ENCODE measurements around the gene HARBI1.

GRCh38 chr11:46577058-46577457 is 40.0 kb downstream of the HARBI1 start:
- no peak for TF ChIP-seq POLR2AphosphoS5 (IDR thresholded peaks at IDR 0.05; ENCODE audit: low read depth, low read length)
- no peak for TF ChIP-seq POLR2A (IDR thresholded peaks at IDR 0.05; ENCODE audit: low read depth, low read length)
- TF ChIP-seq TAF1 (IDR thresholded peaks at IDR 0.05; ENCODE audit: borderline replicate concordance, low read depth, low read length) = no peak

Measured in GM12892 (cell line).